ENCODE results near the gene E2F8. TPM values are rescaled to one million over a fixed set of nuclear protein-coding genes. Genes with fewer than 3 reads are reported as not detected.

Gene E2F8
- total RNA-seq, 1 experiment from 2014 or later, result 11.3 TPM

- no peak overlapping the region for H4K91ac ChIP-seq (ENCODE audit: insufficient read length, low read depth, low read length)
- no peak overlapping the region for H3T11ph ChIP-seq (ENCODE audit: low read length)
- TF ChIP-seq CTCF (conservative IDR thresholded peaks at IDR 0.05), result no peak
- H3K9me3 Mint-ChIP-seq, result peaks cover 0 to 4% of the 10 kb centered on the region in 2 experiments; a peak in 1 of 5 replicates
- no peaks in the 10 kb centered on the region for H3K9me3 ChIP-seq (ENCODE audit: control insufficient read depth, low read depth, low read length)
- H3K4me3 Mint-ChIP-seq, result no peak overlapping the region
- no peak overlapping the region for H2AFZ ChIP-seq (ENCODE audit: low read length)
- peaks cover 6 to 25% (median 22%) of the 10 kb centered on the region in 3 experiments; a peak in 6 of 7 replicates for H3K36me3 Mint-ChIP-seq (ENCODE audit: insufficient read depth in 1 of 3, low read depth in 3 of 3)
- no peak overlapping the region; a peak in 1 of 7 replicates for H3K27ac Mint-ChIP-seq
- H2BK12ac ChIP-seq (ENCODE audit: insufficient read length, low read depth, low read length), result no peak overlapping the region
- H3K14ac ChIP-seq (ENCODE audit: insufficient read depth, low read length), result no peak overlapping the region
- no peaks in the 10 kb centered on the region for H3K27me3 ChIP-seq (ENCODE audit: insufficient read depth, low read length)
- H3K27ac ChIP-seq (ENCODE audit: insufficient read length, low read depth, low read length), result no peak overlapping the region
- H3K4me1 ChIP-seq (ENCODE audit: insufficient read depth, low read length), result peaks cover 3% of the 10 kb centered on the region; the same call in 1 of the 2 replicates
- H3K4me2 ChIP-seq (ENCODE audit: insufficient read depth, insufficient read length, low read length), result no peak overlapping the region
- H3K79me1 ChIP-seq (ENCODE audit: insufficient read depth, low read depth, low read length, poor library complexity, severe bottlenecking), result no peaks in the 10 kb centered on the region
- H2AK5ac ChIP-seq (ENCODE audit: insufficient read length, low read length), result no peak overlapping the region
- no peak overlapping the region for H3K18ac ChIP-seq (ENCODE audit: insufficient read length, low read depth, low read length)
- H3K4me1 Mint-ChIP-seq, result peaks cover 0 to 7% of the 10 kb centered on the region in 2 experiments; a peak in 2 of 4 replicates
- WGBS (ENCODE audit: extremely low coverage, insufficient read length, low lambda C conversion rate), result no CpG with 5 or more reads among the region's 3 CpGs
- H2BK20ac ChIP-seq (ENCODE audit: low read depth, low read length, poor library complexity, severe bottlenecking), result no peak overlapping the region
- H2BK5ac ChIP-seq (ENCODE audit: insufficient read length, low read length), result no peak overlapping the region
- H4K20me1 ChIP-seq (ENCODE audit: control insufficient read depth, insufficient read depth, insufficient read length), result no peaks in the 10 kb centered on the region
- H3K79me2 ChIP-seq (ENCODE audit: insufficient read depth, low read length), result no peaks in the 10 kb centered on the region
- H3K23me2 ChIP-seq (ENCODE audit: insufficient read length, low read depth, low read length, poor library complexity, severe bottlenecking), result no peaks in the 10 kb centered on the region
- no peak overlapping the region for H4K5ac ChIP-seq (ENCODE audit: insufficient read length, low read depth, low read length)
- no peak for DNase-seq
- H3K56ac ChIP-seq (ENCODE audit: insufficient read length, low read depth, low read length), result no peak overlapping the region
- H2BK120ac ChIP-seq (ENCODE audit: low read depth, low read length, poor library complexity, severe bottlenecking), result no peak overlapping the region
- H3K27me3 Mint-ChIP-seq (ENCODE audit: low read depth), result no peaks in the 10 kb centered on the region
- no peak overlapping the region for H3K23ac ChIP-seq (ENCODE audit: insufficient read length, low read depth, low read length)
- H3K9ac ChIP-seq (ENCODE audit: extremely low read depth, insufficient read length, low read length), result no peak overlapping the region
- no peak overlapping the region for H3K4ac ChIP-seq (ENCODE audit: low read depth, low read length)
- no peak overlapping the region for H2BK15ac ChIP-seq (ENCODE audit: low read depth, low read length)
- H4K8ac ChIP-seq (replicated peaks; ENCODE audit: insufficient read length, low read depth, low read length), result no peak overlapping the region
Measured at GRCh38 chr11:19220903-19221724, 19.6 kb downstream of the E2F8 start.
